NOMO-1 treated with dmso at 0.1 percent for 144 hours (cell line): ENCODE data around the gene RGS7.
"Not testable (repeated sequence)": the region's sequence is repeated elsewhere in the genome, so short reads cannot be mapped to it uniquely, and the experiment has no call there.

Experiments used
- DNase-seq: peaks from one replicate; lab custom pipeline; 2025; ENCODE audit not compliant: unreplicated experiment; lab: John Stamatoyannopoulos, UW

Gene RGS7

DNA sequence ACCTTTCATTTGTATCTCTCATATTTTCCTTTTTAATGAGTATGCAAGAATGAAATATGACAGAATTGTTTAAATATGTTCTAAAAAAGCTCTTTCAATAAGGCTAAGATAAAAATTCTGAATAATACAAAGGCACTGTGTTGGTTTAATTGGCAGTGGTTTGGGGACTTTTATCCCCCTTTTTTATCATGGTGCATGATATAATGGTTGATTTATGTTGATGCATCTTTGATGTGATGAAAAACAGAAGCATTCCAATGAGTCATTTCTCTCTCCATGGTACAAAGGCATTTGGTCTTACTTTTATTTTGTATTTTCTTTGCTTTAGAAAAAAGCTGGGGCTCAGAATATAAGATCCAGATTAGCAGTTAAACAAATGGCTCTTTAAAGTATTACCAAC, 617.9 kb downstream of the RGS7 start:
- no peak for DNase-seq

DNA sequence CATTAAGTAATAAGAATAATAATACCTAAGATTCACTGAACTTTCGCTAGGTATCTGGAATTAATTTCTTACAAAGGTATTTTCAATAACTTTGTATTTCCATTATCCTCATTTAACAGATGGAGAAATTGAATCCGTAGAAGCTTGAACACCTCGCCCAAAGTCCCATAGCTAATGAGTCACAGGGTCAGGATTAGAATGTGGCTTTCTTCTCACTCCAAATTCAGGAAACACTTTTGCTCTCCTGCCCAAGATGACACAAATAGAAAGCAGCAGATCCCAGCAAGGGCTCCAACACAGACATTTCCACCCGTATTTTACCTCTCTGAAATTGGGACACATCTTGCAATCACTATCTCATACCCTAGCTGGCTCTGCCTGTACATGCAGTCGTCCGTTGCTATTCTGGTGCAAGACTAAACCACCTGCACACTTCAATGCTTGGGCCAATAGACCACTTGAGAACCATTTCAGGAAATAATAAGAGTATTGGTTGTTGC, 619.2 kb downstream of the RGS7 start:
- DNase-seq = no peak

- no peak for DNase-seq
Measured at GRCh38 chr1:240737298-240737697, 619.7 kb downstream of the RGS7 start.

DNA sequence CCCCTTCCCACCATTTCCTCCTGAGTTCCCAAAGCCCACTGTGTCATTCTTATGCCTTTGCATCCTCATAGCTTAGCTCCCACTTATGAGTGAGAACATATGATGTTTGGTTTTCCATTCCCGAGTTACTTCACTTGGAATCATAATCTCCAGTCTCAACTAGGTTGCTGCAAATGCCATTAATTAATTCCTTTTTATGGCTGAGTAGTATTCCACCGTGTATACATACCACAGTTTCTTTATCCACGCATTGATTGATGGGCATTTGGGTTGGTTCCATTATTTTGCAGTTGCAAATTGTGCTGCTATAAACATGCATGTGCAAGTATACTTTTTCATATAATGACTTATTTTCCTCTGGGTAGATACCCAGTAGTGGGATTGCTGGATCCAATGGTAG, 622.3 kb downstream of the RGS7 start:
- not testable (repeated sequence) for DNase-seq

- no peak for DNase-seq
Measured at GRCh38 chr1:240734001-240734400, 623.0 kb downstream of the RGS7 start.

GRCh38 chr1:240732390-240732789, 624.6 kb downstream of the RGS7 start:
- DNase-seq = peak; percentile 4
